HG02588 (cell line): ENCODE results near the gene TSPY1.
"Not testable (repeated sequence)": the region's sequence is repeated elsewhere in the genome, so short reads cannot be mapped to it uniquely, and the experiment has no call there.

Source experiments
- ATAC-seq: cut with Tn5 transposase; IDR thresholded peaks from one replicate; pipeline ENCODE4 v1.9.1; 2021; ENCODE audit warnings: mild to moderate bottlenecking, moderate library complexity; ENCODE audit not compliant: unreplicated experiment

The TSPY1 gene, protein sequence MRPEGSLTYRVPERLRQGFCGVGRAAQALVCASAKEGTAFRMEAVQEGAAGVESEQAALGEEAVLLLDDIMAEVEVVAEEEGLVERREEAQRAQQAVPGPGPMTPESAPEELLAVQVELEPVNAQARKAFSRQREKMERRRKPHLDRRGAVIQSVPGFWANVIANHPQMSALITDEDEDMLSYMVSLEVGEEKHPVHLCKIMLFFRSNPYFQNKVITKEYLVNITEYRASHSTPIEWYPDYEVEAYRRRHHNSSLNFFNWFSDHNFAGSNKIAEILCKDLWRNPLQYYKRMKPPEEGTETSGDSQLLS

DNA sequence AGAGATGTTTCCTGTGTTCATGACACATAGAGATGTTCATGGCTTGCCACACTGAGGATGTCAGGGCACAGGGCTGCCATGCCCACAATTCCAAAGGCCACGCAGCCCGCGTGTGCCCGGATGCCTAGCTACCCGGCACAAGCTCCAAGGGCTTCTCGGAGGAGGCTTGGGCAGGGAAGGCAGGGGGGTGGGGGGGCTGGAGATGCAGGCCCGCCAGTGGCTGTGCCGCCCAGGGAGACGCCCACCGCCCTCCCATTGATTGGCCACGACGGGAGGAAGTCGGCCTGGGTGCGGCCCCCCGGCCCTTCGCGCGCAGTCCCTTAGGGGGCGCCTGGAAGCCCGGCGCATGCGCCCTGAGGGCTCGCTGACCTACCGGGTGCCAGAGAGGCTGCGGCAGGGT, at the start of gene TSPY1:
TSS of gene TSPY1 (plus strand) at position 301 of the 400 bp plus-strand sequence. CDS start at position 347, 46 bp downstream.
- ATAC-seq, result not testable (repeated sequence)

DNA sequence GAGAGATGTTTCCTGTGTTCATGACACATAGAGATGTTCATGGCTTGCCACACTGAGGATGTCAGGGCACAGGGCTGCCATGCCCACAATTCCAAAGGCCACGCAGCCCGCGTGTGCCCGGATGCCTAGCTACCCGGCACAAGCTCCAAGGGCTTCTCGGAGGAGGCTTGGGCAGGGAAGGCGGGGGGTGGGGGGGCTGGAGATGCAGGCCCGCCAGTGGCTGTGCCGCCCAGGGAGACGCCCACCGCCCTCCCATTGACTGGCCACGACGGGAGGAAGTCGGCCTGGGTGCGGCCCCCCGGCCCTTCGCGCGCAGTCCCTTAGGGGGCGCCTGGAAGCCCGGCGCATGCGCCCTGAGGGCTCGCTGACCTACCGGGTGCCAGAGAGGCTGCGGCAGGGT, 20.2 kb downstream of the TSPY1 start, which contains the start of gene TSPY9:
TSS of gene TSPY9 (plus strand) at position 301 of the 400 bp plus-strand sequence. CDS start at position 347, 46 bp downstream.
- ATAC-seq, result not testable (repeated sequence)

DNA sequence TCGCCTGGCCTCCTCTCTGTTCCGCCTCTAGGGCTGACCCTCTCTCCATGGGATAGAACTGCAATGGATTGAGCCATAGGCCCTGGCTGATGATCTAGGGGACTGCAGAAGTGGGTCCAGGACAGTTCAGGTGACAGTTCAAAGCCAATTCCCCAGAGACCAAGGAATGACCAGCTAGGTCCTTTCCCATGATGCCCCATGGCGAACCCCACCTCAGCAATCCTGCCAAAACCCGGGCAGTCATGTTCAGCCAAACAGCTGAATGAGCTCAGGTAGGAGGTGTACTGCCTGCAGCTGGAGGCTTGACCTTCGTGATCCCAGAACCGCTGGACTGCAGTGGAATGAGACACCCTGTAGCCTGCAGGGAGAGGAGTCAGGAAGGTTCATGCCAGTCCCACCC, 37.6 kb downstream of the TSPY1 start:
- ATAC-seq, result not testable (repeated sequence)

DNA sequence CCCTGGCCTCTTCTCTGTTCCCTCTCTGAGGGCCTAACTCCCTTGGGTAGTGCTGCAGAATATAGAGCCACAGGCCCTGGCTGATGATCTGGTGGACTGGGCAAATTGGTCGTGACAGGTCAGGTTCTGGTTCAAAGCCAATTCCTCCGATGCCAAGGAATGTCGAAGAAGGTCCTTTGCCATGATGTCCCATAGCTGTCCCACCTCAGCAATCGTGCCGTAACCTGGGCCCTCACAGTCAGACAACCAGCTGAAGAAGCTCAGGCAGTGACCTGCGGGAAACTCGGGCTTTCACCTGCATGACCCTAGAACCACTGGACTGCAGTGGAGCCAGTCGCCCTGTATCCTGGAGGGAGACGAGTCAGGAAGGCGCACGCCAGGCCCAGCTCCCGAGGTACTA, 49.5 kb downstream of the TSPY1 start:
- ATAC-seq, result not testable (repeated sequence)
